ENCODE results near the gene CILP2.

GRCh38 chr19:19552798-19553197, 14.7 kb downstream of the CILP2 start:
- TF ChIP-seq CBX8 (IDR thresholded peaks at IDR 0.05; ENCODE audit: borderline replicate concordance, extremely low read depth, low read depth, low read length, poor library complexity, severe bottlenecking) (no peak), BMI1 (IDR thresholded peaks at IDR 0.05; ENCODE audit: low read length) (no peak), MYBL2 (IDR thresholded peaks at IDR 0.05; ENCODE audit: low read depth) (no peak), MYBL2 (CRISPR knock-in tag; IDR thresholded peaks at IDR 0.05; ENCODE audit: borderline replicate concordance) (no peak), CBX5 (IDR thresholded peaks at IDR 0.05; ENCODE audit: borderline replicate concordance, low read depth) (no peak), SRSF3 (IDR thresholded peaks at IDR 0.05; ENCODE audit: insufficient read depth, low read length) (no peak), ZNF232 (CRISPR knock-in tag; IDR thresholded peaks at IDR 0.05) (no peak), MCM3 (IDR thresholded peaks at IDR 0.05) (no peak), CTCF (IDR thresholded peaks at IDR 0.05 in 2 of 3, conservative IDR thresholded peaks at IDR 0.05 in 1 of 3; ENCODE audit: insufficient read depth in 2 of 3, low read depth in 1 of 3, low read length in 3 of 3) (peak; percentile 60 to 76 (median 66)), BHLHE40 (IDR thresholded peaks at IDR 0.05; ENCODE audit: low read length) (no peak), NFE2L1 (tag; IDR thresholded peaks at IDR 0.05; ENCODE audit: borderline replicate concordance, low read depth) (no peak)

Measured in K562 (cell line).